Transverse colon (tissue), 4 donors: Measurements from ENCODE around the gene FOS.

Experiments used
- EP300 ChIP-seq: sonication (generic); formaldehyde crosslinking; IDR thresholded peaks from one replicate; pipeline ENCODE4 v1.6.1; 2017; ENCODE audit warnings: antibody characterized with exemption, low read depth
- POLR2A ChIP-seq: fragments of 450-650 bp; IDR thresholded peaks from one replicate; pipeline ENCODE4 v1.6.1; 2016; ENCODE audit warnings: antibody characterized with exemption, mild to moderate bottlenecking, moderate library complexity
- POLR2AphosphoS5 ChIP-seq, 3 donors: sonication (generic); formaldehyde crosslinking; IDR thresholded peaks; one replicate each; pipeline ENCODE4 v1.6.1; 2016; ENCODE audit warnings: antibody characterized with exemption in 3 of 3
- TF ChIP-seq, protein P1 (sequence below), 5 experiments: fragments of 200-600 bp in 3 of 5; fragments of 450-650 bp in 2 of 5; sonication (generic) in 3 of 5; IDR thresholded peaks; 1 replicate in 2 of 5; 2 replicates in 3 of 5; pipeline ENCODE4 v1.5.1; 2016 to 2017; ENCODE audit warnings: antibody characterized with exemption in 5 of 5, inconsistent platforms in 3 of 5, mild to moderate bottlenecking in 2 of 5, moderate library complexity in 1 of 5

DNA sequence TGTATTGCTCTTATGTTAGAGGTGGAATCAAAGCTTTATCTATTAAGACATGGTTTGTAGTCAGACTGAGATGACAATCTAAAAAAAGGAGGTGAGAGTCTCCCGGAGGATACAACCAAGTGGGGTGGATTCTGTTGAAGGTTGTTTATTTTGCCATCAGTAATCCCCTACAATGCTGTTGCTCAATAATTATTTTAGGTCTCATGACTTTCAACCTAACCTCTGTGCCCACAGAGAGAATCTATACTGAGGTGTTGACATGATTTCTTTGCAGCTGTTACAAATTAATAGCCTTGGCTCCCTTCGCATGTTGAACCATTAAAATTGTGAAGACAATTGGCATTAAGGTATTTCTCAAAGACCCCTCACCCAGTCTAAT is 28.7 kb upstream of the FOS start:
- TF ChIP-seq, protein P1, sequence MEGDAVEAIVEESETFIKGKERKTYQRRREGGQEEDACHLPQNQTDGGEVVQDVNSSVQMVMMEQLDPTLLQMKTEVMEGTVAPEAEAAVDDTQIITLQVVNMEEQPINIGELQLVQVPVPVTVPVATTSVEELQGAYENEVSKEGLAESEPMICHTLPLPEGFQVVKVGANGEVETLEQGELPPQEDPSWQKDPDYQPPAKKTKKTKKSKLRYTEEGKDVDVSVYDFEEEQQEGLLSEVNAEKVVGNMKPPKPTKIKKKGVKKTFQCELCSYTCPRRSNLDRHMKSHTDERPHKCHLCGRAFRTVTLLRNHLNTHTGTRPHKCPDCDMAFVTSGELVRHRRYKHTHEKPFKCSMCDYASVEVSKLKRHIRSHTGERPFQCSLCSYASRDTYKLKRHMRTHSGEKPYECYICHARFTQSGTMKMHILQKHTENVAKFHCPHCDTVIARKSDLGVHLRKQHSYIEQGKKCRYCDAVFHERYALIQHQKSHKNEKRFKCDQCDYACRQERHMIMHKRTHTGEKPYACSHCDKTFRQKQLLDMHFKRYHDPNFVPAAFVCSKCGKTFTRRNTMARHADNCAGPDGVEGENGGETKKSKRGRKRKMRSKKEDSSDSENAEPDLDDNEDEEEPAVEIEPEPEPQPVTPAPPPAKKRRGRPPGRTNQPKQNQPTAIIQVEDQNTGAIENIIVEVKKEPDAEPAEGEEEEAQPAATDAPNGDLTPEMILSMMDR (IDR thresholded peaks at IDR 0.05) = no peak
- TF ChIP-seq POLR2A (no peak), POLR2AphosphoS5 (IDR thresholded peaks at IDR 0.05) (no peak), EP300 (no peak)
